Fibroblast of skin of abdomen (primary cell): ENCODE measurements around the gene ATF7IP.
A peak's percentile ranks its signal among the peaks of the same experiment; 100 is the strongest.

Experiments
- DNase-seq: peaks from one replicate; pipeline ENCODE4 v3.0.0-alpha.2; 2013

Gene ATF7IP

DNA sequence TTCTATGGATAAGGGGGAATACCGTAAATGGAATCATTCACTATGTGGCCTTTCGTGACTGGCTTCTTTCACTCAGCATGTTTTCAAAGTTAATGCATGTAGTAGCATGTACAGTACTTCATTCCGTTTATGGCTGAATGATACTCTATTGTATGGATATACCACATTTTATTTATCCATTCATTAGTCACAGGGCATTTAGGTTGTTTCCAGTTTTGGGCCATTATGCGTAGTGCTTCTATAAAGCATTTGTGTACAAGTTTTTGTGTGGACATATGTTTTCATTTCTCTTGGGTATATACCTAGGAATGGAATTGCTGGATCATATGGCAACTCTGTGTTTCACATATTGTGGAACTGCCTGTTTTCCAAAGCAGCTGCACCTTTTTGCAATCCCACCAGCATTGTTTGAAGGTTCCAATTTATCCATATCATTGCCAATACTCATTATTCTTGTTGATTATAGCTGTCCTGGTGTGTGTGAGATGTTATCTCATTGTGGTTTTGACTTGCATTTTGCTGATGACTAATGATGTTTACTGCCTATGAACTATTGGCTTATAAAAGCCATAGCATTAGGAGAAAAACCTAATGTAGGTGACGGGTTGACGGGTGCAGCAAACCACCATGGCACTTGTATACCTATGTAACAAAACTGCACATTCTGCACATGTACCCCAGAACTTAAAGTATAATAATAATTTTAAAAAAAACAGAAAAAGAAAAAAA lies 45.5 kb downstream of the ATF7IP start:
- DNase-seq: no peak

GRCh38 chr12:14416658-14417057 lies 51.2 kb downstream of the ATF7IP start:
- peak; percentile 89 for DNase-seq

GRCh38 chr12:14417715-14418114 lies 52.2 kb downstream of the ATF7IP start:
- peak; percentile 90 for DNase-seq

GRCh38 chr12:14418451-14418890 lies 53.0 kb downstream of the ATF7IP start:
- DNase-seq: peak; percentile 42

- no peak for DNase-seq
Observed at GRCh38 chr12:14422516-14423230, 57.2 kb downstream of the ATF7IP start.

GRCh38 chr12:14424545-14424944 lies 59.1 kb downstream of the ATF7IP start:
- DNase-seq: no peak

DNA sequence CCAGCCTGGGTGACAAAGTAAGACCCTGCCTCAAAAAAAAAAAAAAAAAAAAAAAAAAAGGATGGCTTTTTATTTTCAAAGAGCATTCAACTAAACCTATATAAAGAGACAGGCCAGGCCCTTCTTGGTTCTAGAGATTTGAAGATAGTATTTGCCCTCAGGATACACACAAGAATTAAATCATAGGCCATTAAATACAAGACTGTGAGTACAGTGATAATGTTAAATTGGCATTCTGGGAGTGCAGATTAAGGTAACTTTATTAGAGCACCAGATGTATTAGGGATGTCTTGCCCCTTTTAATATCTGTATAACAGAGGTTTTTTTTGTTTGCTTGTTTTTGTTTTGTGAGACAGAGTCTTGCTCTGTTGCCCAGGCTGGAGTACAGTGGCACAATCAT lies 61.3 kb downstream of the ATF7IP start:
- no peak for DNase-seq

- no peak for DNase-seq
Observed at GRCh38 chr12:14427929-14428328, 62.4 kb downstream of the ATF7IP start.

DNA sequence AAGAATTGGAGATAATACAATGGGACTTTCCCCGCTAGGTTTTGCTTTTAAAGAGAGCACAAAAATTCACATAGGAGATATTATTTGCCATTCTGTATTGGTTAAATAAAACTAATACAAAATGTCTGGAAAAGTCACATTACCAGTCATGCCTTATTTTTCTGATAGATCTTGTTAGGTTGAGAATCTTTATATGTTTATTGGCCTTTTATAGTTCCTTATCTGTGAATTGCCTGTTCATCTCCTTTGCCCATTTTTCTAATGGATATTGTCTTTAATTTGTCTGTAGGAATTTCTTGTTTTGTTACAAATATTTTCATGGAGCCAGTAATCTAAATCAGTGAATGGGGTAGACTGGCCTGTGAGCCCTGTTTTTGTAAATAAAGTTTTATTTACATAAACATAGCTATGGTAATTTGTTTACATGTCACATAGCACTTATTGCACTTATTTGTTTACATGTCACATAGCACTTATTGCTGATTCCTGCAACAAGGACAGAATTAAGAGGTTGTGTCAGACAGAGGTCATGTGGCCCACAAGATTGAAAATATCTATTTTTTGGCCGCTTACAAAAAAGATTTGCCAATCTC lies 65.0 kb downstream of the ATF7IP start:
- DNase-seq: no peak

DNA sequence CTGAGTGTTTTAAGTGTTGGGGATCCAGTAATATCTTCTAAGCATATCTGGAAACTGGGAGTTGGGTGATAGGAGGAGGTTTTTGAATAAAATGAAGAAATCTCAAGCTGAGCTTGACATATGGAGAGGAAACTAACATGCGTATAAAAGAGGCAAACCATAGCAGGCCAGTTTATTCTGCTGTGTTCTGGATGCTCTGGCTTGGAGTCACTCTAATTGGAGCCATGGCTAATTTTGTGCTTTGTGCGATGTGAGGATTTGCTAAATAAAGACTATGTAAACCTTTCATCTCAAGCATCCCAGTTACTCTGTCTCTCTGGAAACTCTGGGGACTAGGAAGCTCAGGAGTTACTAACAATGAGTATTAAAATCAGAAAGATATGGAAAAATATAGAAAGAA lies 66.5 kb downstream of the ATF7IP start:
- DNase-seq: no peak

DNA sequence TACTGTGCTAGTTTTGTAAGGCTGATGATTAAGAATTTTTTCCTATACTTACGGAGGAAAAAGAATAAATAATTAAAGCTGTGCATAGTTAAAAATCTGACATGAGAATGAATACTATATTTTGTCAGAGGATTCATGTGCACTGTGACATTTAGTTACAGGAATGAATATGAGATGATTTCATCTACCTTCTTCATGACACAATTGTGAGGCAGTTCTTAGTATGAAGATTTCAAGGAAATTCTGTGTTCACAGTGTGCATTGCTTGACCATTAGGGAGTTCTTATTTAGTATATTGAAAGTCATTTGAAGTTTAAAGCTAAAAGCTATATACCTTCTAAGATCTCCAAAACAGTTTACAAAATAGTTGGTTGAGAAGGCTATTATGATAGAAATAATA lies 70.1 kb downstream of the ATF7IP start:
- DNase-seq: no peak

GRCh38 chr12:14442221-14442881 lies 76.9 kb downstream of the ATF7IP start:
- no peak for DNase-seq

GRCh38 chr12:14443531-14443930 lies 78.0 kb downstream of the ATF7IP start:
- peak; percentile 9 for DNase-seq

- DNase-seq: no peak
Observed at GRCh38 chr12:14450479-14450878, 85.0 kb downstream of the ATF7IP start.

DNA sequence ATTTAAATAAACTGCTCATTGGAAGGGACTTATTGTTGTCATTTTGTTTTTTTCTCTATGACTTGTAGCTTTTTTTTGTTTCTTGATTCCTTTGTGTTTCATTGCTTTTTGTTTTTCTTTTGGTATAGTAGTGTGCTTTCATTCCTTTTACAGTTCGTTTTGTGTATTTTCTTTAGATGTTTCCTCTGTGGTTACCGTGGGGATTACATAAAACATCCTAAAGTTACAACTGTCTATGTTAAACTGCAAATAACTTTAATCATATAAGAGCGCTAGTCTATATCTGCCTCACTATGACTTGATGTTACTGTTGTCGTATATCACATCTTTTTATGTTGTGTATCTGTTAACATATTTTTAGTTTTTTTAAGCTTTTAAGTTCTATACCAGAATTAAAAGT lies 86.9 kb downstream of the ATF7IP start:
- DNase-seq: no peak

GRCh38 chr12:14452865-14453264 lies 87.4 kb downstream of the ATF7IP start:
- DNase-seq: no peak

GRCh38 chr12:14454098-14454907 lies 88.8 kb downstream of the ATF7IP start:
- peak; percentile 37 for DNase-seq

GRCh38 chr12:14460212-14460841 lies 94.8 kb downstream of the ATF7IP start:
- no peak for DNase-seq

- DNase-seq: no peak
Observed at GRCh38 chr12:14471497-14471896, 106.0 kb downstream of the ATF7IP start.

DNA sequence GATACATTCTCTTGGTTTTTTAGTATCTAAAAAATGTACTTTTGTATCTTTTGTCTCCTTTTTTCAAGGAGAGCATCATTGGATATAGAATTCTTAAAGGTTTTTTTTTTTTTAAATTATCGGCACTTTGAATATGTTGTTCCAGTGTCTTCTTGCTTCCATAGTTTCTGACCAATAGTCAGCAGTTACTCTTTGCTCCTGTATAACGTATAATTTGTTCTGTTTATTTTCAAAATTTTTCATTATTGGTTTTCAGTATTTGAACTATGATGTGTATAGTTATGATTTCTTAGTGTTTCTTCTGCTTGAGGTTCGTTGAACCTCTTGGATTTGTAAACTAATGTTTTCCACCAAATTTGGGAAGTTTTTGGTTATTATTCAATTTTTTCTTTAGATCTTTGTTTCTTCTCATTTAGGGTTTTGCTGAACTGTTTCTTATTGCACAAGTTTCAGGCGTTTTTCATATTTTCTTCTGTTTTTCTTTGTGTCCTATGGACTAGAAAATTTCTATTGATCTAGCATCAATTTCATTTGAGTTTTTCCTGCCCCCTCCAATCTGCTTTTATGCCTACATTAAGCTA lies 108.3 kb downstream of the ATF7IP start:
- peak; percentile 10 for DNase-seq

- DNase-seq: no peak
Observed at GRCh38 chr12:14479004-14479403, 113.5 kb downstream of the ATF7IP start.
